Smooth muscle cell (in vitro differentiated cells): ENCODE data around the gene CDH2. TPM values are rescaled to one million over a fixed set of nuclear protein-coding genes. Genes with fewer than 3 reads are reported as not detected.

Experiments used
- DNase-seq: peaks from one replicate; lab custom pipeline; 2025; ENCODE audit not compliant: unreplicated experiment; lab: John Stamatoyannopoulos, UW
- H2AFZ ChIP-seq: fragments of 200-600 bp; sonication (generic); 2 replicates; pipeline ENCODE4 v1.6.0; 2016; ENCODE audit warnings: antibody characterized with exemption, low read depth, mild to moderate bottlenecking
- H3F3A ChIP-seq: fragments of 200-600 bp; sonication (generic); 2 replicates; pipeline ENCODE4 v1.6.0; 2017; ENCODE audit warnings: antibody characterized with exemption, low read depth
- H3K27ac ChIP-seq: fragments of 200-600 bp; sonication (generic); 2 replicates; pipeline ENCODE4 v1.5.1; 2016; ENCODE audit warnings: low read depth, mild to moderate bottlenecking
- H3K27me3 ChIP-seq: fragments of 200-600 bp; sonication (generic); 2 replicates; pipeline ENCODE4 v1.6.1; 2016; ENCODE audit warnings: low read depth, mild to moderate bottlenecking
- H3K36me3 ChIP-seq: fragments of 200-600 bp; sonication (generic); 2 replicates; pipeline ENCODE4 v1.5.1; 2016; ENCODE audit warnings: low read depth
- H3K4me1 ChIP-seq: fragments of 200-600 bp; sonication (generic); 2 replicates; pipeline ENCODE4 v1.5.1; 2016; ENCODE audit warnings: low read depth
- H3K4me2 ChIP-seq: fragments of 200-600 bp; sonication (generic); 2 replicates; pipeline ENCODE4 v1.6.0; 2016; ENCODE audit warnings: mild to moderate bottlenecking
- H3K4me3 ChIP-seq: fragments of 200-600 bp; sonication (generic); 2 replicates; pipeline ENCODE4 v1.5.1; 2016; ENCODE audit warnings: mild to moderate bottlenecking
- H3K79me2 ChIP-seq: fragments of 200-600 bp; sonication (generic); 2 replicates; pipeline ENCODE4 v1.6.0; 2016; ENCODE audit warnings: low read depth, mild to moderate bottlenecking
- H3K9ac ChIP-seq: fragments of 200-600 bp; sonication (generic); 2 replicates; pipeline ENCODE4 v1.6.0; 2016; ENCODE audit warnings: low read depth
- H3K9me3 ChIP-seq: fragments of 200-600 bp; sonication (generic); replicated peaks from 2 replicates; pipeline ENCODE4 v1.5.1; 2016; ENCODE audit warnings: low read depth
- H4K20me1 ChIP-seq: fragments of 200-600 bp; sonication (generic); 2 replicates; pipeline ENCODE4 v1.6.0; 2016; ENCODE audit warnings: low read depth
- WGBS: methylation state at CpG from one replicate; pipeline ENCODE4 v1.1.7; 2016; ENCODE audit warnings: low lambda C conversion rate; 5-methylcytosine and 5-hydroxymethylcytosine counted together
- polyA plus RNA-seq: library from polyadenylated mRNA; unstranded; fragments of >200 nt; fragmentation: Nextera tagmentation; extraction: Ambion mirVana; gene quantifications from 2 replicates; pipeline ENCODE4 v1.2.1, GENCODE V29; 2016
- total RNA-seq: library from RNA; depleted of rRNA; stranded (reverse); fragments of >200 nt; gene quantifications from 2 replicates; pipeline ENCODE4 v1.2.3, GENCODE V29; 2014
- TF ChIP-seq, protein P1 (sequence below): fragments of 200-600 bp; sonication (generic); IDR thresholded peaks from 2 replicates; pipeline ENCODE4 v1.5.1; 2017; ENCODE audit warnings: borderline replicate concordance, mild to moderate bottlenecking, antibody characterized with exemption; ENCODE audit not compliant: insufficient read depth, poor library complexity, severe bottlenecking

Gene CDH2
- total and polyA plus RNA-seq, 2 experiments from 2014 or later, result 132 to 251 TPM

DNA sequence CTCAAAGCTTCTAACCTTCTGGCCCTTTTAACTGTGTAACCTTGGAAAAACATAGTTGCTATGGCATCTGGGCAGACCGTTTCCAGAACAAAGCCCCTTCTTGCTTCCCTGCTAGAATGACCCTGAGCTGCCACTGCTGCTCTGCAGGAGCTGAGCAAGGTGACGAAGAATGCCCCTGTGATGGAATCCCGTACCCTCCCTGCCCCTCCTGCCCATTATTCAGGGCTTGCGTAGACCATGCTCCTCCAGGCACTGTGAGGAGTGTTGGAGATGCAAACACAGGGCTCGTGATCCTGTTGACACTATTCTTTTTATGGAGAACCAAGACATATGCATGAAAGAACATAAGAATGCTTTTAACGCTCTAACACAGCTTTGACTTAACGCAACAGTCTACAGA lies 191.1 kb downstream of the CDH2 start:
- Histone ChIP-seq H3K27me3 (no peaks in the 10 kb centered on the region), H3K9ac (no peak overlapping the region), H2AFZ (no peak overlapping the region), H3K4me3 (no peak overlapping the region), H3K36me3 (peaks cover 16% of the 10 kb centered on the region), H3K4me2 (no peak overlapping the region), H3K9me3 (no peaks in the 10 kb centered on the region), H3F3A (no peaks in the 10 kb centered on the region), H3K4me1 (no peaks in the 10 kb centered on the region), H3K27ac (no peak overlapping the region), H4K20me1 (peaks cover 2% of the 10 kb centered on the region), H3K79me2 (no peaks in the 10 kb centered on the region)
- 94% methylated on average over 7 of the region's 7 CpGs for WGBS
- TF ChIP-seq, protein P1, sequence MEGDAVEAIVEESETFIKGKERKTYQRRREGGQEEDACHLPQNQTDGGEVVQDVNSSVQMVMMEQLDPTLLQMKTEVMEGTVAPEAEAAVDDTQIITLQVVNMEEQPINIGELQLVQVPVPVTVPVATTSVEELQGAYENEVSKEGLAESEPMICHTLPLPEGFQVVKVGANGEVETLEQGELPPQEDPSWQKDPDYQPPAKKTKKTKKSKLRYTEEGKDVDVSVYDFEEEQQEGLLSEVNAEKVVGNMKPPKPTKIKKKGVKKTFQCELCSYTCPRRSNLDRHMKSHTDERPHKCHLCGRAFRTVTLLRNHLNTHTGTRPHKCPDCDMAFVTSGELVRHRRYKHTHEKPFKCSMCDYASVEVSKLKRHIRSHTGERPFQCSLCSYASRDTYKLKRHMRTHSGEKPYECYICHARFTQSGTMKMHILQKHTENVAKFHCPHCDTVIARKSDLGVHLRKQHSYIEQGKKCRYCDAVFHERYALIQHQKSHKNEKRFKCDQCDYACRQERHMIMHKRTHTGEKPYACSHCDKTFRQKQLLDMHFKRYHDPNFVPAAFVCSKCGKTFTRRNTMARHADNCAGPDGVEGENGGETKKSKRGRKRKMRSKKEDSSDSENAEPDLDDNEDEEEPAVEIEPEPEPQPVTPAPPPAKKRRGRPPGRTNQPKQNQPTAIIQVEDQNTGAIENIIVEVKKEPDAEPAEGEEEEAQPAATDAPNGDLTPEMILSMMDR, result no peak
- no peak for DNase-seq

DNA sequence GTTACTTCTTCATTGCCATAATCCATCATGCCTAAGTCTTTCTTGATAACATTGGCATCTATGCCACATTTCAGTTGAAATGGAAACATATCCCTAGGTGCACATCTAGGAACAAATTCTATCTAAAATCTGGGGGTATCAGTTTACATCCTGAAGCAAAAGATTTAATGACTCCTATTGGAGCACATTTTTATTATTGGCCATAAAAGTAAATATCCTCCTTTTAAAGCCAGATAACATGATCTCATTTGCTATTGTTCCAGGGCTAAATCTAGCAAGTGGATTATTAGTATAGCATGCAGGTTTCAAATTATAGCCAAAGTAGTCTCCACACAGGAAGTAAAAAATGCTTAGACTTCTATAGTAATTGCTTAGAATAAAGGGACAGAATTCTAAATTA lies 193.2 kb downstream of the CDH2 start:
- TF ChIP-seq, protein P1, result no peak
- no peak overlapping the region for H3K4me3 ChIP-seq
- H3K4me2 ChIP-seq, result no peak overlapping the region
- H3K79me2 ChIP-seq, result no peaks in the 10 kb centered on the region
- H3K9me3 ChIP-seq, result no peaks in the 10 kb centered on the region
- H3K4me1 ChIP-seq, result no peaks in the 10 kb centered on the region
- no peak overlapping the region for H3K27ac ChIP-seq
- DNase-seq, result no peak
- no peaks in the 10 kb centered on the region for H3F3A ChIP-seq
- no peaks in the 10 kb centered on the region for H3K27me3 ChIP-seq
- H3K36me3 ChIP-seq, result peaks cover 16% of the 10 kb centered on the region
- H3K9ac ChIP-seq, result no peak overlapping the region
- peaks cover 3% of the 10 kb centered on the region for H4K20me1 ChIP-seq
- H2AFZ ChIP-seq, result no peak overlapping the region

DNA sequence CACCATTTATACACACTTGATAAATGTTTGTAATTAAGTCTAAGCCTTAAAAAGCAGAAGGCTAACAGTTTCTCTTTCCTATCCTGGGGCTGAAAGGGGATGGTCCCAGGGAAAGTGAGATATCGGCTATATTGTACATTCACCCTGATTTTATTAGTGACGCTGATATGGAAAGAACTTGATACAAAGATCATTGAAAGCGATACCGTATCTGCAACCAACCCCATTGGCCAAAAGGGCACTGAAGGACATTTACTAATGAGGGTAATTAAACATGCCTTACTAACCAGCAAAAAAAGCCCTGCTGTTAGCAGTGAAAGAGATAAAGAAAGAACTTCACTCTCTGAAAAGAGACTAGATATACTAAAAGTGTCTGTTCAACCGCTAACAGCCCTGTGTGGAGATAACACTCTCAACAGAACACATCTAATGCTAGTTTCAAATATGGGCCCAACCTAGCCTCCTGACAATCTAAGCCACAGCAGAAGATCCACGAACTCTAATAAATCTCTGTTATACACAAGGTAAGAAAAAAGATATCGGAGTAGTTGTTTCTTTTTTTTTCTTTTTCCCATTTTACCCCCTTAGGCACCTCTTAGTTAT lies 200.0 kb downstream of the CDH2 start:
- Histone ChIP-seq H3K9me3 (no peaks in the 10 kb centered on the region), H3K9ac (no peak overlapping the region), H3K36me3 (peaks cover 13% of the 10 kb centered on the region), H2AFZ (no peak overlapping the region), H3F3A (no peaks in the 10 kb centered on the region), H3K27me3 (no peaks in the 10 kb centered on the region), H3K79me2 (no peaks in the 10 kb centered on the region), H3K4me3 (no peak overlapping the region), H4K20me1 (peaks cover 3% of the 10 kb centered on the region), H3K27ac (no peak overlapping the region), H3K4me2 (no peak overlapping the region), H3K4me1 (peaks cover 6% of the 10 kb centered on the region)
- 50% methylated on average over 7 of the region's 7 CpGs for WGBS
- TF ChIP-seq, protein P1, result no peak
- no peak for DNase-seq

DNA sequence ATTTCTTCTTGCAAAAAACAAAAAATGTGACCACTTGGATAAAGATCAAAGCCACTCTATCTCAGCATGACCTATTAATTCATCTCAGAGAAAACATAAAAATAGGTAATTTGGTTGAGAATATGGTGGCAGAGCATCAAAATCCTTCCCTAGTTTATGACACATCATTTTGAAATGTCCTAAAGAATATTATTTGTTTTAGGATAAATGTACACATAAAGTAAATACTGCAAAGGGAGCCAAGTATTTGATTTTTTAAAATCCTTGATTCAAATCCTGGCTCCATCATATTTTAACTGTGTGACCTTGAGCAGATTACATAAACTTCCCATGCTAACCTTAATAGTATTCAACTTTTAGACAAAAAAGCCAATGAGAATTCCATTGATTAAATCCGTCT lies 206.6 kb downstream of the CDH2 start:
- H3F3A ChIP-seq, result no peaks in the 10 kb centered on the region
- no peaks in the 10 kb centered on the region for H3K4me1 ChIP-seq
- H3K4me2 ChIP-seq, result no peak overlapping the region
- no peak overlapping the region for H3K4me3 ChIP-seq
- DNase-seq, result no peak
- WGBS, result 100% methylated on average over 1 of the region's 1 CpG
- no peak overlapping the region for H3K27ac ChIP-seq
- H3K27me3 ChIP-seq, result no peaks in the 10 kb centered on the region
- H3K36me3 ChIP-seq, result peaks cover 11% of the 10 kb centered on the region
- no peaks in the 10 kb centered on the region for H4K20me1 ChIP-seq
- H2AFZ ChIP-seq, result no peak overlapping the region
- no peaks in the 10 kb centered on the region for H3K9me3 ChIP-seq
- H3K79me2 ChIP-seq, result no peaks in the 10 kb centered on the region
- H3K9ac ChIP-seq, result no peak overlapping the region
- TF ChIP-seq, protein P1, result no peak
